ENCODE results near the gene KRI1. TPM values are rescaled to one million over a fixed set of nuclear protein-coding genes. Genes with fewer than 3 reads are reported as not detected.
"Not testable (repeated sequence)": the region's sequence is repeated elsewhere in the genome, so short reads cannot be mapped to it uniquely, and the experiment has no call there.

The KRI1 gene
- total RNA-seq, 1 donor from 2014 or later: 21.9 TPM

DNA sequence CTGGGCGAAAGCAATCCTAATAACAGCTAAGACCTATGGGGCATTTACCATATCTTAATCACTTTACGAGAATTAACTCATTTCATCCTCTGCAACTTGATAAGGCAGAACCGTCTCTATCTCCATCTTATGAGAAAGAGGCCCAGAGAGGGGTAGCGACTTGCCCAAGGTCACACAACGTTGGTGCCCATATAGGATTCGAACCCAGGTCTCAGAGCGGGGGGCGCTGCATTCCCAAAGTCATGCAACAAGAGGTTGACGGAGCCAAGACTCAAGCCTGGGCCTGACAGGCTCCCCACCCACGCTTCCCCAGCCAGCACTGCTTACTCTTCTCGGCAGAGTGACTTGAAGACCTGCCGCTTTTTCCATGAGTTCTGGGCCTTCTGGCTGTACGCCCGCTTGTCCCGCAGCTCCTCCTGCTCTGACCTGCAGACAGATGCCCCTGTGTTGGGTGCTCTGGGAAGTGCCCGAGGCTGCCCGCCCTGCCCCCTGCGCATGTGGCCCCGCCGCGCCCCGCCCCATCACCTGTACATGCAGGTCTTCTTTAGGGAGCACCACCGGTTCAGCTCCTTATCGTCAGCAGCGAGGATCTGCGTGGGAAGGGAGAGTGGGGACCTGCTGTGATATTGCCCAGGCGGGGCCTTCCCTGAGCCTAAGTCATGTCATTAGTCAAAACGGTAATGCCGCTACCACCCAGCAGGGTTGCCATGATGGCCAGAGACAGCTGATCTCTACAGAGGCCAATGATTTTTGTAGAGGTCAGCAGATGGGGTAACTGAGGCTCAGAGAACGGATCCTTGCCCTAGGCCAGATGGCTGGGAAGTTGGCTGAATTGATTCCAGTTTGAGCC is 10.8 kb downstream of the KRI1 start:
- TF ChIP-seq, protein P1, sequence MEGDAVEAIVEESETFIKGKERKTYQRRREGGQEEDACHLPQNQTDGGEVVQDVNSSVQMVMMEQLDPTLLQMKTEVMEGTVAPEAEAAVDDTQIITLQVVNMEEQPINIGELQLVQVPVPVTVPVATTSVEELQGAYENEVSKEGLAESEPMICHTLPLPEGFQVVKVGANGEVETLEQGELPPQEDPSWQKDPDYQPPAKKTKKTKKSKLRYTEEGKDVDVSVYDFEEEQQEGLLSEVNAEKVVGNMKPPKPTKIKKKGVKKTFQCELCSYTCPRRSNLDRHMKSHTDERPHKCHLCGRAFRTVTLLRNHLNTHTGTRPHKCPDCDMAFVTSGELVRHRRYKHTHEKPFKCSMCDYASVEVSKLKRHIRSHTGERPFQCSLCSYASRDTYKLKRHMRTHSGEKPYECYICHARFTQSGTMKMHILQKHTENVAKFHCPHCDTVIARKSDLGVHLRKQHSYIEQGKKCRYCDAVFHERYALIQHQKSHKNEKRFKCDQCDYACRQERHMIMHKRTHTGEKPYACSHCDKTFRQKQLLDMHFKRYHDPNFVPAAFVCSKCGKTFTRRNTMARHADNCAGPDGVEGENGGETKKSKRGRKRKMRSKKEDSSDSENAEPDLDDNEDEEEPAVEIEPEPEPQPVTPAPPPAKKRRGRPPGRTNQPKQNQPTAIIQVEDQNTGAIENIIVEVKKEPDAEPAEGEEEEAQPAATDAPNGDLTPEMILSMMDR (IDR thresholded peaks at IDR 0.05): no peak
- Histone ChIP-seq H3K4me3 (no peak overlapping the region), H3K9me3 (no peaks in the 10 kb centered on the region), H3K27me3 (no peaks in the 10 kb centered on the region), H3K27ac (no peak overlapping the region), H3K36me3 (peaks cover 72 to 89% of the 10 kb centered on the region in 2 donors), H3K4me1 (no peaks in the 10 kb centered on the region)
- DNase-seq (ENCODE audit: low spot score in 2 of 2): no peak
- intact Hi-C loops (cut with DNase I): no loop called here

GRCh38 chr19:10553943-10554381 is 11.8 kb downstream of the KRI1 start:
- Histone ChIP-seq H3K9me3 (no peaks in the 10 kb centered on the region), H3K4me3 (no peak overlapping the region), H3K27ac (no peak overlapping the region), H3K36me3 (peaks cover 71 to 89% of the 10 kb centered on the region in 2 donors), H3K4me1 (no peaks in the 10 kb centered on the region), H3K27me3 (no peaks in the 10 kb centered on the region)
- DNase-seq (ENCODE audit: low spot score in 2 of 2): no peak
- intact Hi-C loops (cut with DNase I): no loop called here
- TF ChIP-seq, protein P1 (IDR thresholded peaks at IDR 0.05): no peak

GRCh38 chr19:10553087-10553667 is 12.6 kb downstream of the KRI1 start:
- intact Hi-C loops (cut with DNase I): no loop called here
- H3K27ac ChIP-seq: no peak overlapping the region
- DNase-seq (ENCODE audit: low spot score in 2 of 2): no peak
- H3K4me1 ChIP-seq: no peaks in the 10 kb centered on the region
- peaks cover 72 to 89% of the 10 kb centered on the region in 2 donors for H3K36me3 ChIP-seq
- H3K4me3 ChIP-seq: no peak overlapping the region
- no peaks in the 10 kb centered on the region for H3K9me3 ChIP-seq
- TF ChIP-seq, protein P1 (IDR thresholded peaks at IDR 0.05): no peak
- H3K27me3 ChIP-seq: no peaks in the 10 kb centered on the region

GRCh38 chr19:10552510-10553053 is 13.2 kb downstream of the KRI1 start:
- H3K9me3 ChIP-seq: no peaks in the 10 kb centered on the region
- H3K4me1 ChIP-seq: no peaks in the 10 kb centered on the region
- H3K4me3 ChIP-seq: no peak overlapping the region
- no peak for DNase-seq (ENCODE audit: low spot score in 2 of 2)
- H3K27me3 ChIP-seq: no peaks in the 10 kb centered on the region
- peaks cover 67 to 85% of the 10 kb centered on the region in 2 donors for H3K36me3 ChIP-seq
- intact Hi-C loops (cut with DNase I): no loop called here
- H3K27ac ChIP-seq: no peak overlapping the region
- TF ChIP-seq, protein P1 (IDR thresholded peaks at IDR 0.05): no peak

DNA sequence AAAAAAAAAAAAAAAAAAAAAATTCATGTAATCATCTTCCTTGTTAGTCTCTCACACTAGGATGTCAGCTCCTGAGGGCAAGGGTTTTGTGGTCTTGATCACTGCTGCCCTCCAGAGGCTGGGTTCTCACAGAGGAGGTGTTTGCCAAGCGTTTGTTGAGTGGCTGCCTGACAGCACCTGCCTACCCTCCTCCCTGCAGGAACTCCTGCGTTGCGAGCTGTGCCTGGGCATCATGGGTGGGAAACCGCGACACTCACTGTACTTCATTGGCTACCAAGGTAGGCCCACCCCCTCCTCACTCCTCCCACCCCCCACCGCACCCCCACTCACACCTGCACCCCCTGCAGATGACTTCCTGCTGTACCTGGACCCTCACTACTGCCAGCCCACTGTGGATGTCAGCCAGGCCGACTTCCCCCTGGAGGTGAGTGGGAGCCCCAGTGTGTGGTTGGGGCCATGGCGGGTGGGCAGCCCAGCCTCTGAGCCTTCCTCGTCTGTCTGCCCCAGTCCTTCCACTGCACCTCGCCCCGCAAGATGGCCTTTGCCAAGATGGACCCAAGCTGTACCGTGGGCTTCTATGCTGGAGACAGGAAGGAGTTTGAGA is 14.0 kb downstream of the KRI1 start:
- no peaks in the 10 kb centered on the region for H3K4me1 ChIP-seq
- H3K27me3 ChIP-seq: no peaks in the 10 kb centered on the region
- peaks cover 67 to 85% of the 10 kb centered on the region in 2 donors for H3K36me3 ChIP-seq
- H3K9me3 ChIP-seq: no peaks in the 10 kb centered on the region
- intact Hi-C loops (cut with DNase I): no loop called here
- no peak for DNase-seq (ENCODE audit: low spot score in 2 of 2)
- TF ChIP-seq, protein P1 (IDR thresholded peaks at IDR 0.05): no peak
- H3K27ac ChIP-seq: no peak overlapping the region
- no peak overlapping the region for H3K4me3 ChIP-seq

DNA sequence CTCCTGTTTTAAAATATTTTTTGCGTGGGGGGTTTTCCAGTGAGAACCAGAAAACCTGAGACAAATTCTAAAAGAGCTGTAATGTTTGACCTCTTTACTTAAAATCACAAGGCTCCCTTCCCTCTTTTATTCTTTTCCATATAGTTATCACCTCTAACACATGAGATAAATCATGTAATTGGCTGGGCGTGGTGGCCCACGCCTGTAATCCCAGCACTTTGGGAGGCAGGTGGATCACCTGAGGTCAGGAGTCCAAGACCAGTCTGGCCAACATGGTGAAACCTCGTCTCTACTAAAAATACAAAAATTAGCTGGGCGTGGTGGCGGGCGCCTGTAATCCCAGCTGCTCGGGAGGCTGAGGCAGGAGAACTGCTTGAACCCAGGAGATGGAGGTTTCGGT is 14.8 kb downstream of the KRI1 start:
- DNase-seq (ENCODE audit: low spot score in 2 of 2); H3K4me3 ChIP-seq; H3K9me3 ChIP-seq; H3K4me1 ChIP-seq; H3K27ac ChIP-seq; H3K27me3 ChIP-seq; intact Hi-C loops (cut with DNase I): not testable (repeated sequence)
- H3K36me3 ChIP-seq: peaks cover 70 to 87% of the 10 kb centered on the region in 2 donors
